ENCODE measurements around the gene GLYATL1. TPM values are rescaled to one million over a fixed set of nuclear protein-coding genes. Genes with fewer than 3 reads are reported as not detected.
A peak's percentile ranks its signal among the peaks of the same experiment; 100 is the strongest.

GLYATL1 gene
- total and polyA plus RNA-seq, 4 donors: 64.9 to 622 (median 247) TPM

DNA sequence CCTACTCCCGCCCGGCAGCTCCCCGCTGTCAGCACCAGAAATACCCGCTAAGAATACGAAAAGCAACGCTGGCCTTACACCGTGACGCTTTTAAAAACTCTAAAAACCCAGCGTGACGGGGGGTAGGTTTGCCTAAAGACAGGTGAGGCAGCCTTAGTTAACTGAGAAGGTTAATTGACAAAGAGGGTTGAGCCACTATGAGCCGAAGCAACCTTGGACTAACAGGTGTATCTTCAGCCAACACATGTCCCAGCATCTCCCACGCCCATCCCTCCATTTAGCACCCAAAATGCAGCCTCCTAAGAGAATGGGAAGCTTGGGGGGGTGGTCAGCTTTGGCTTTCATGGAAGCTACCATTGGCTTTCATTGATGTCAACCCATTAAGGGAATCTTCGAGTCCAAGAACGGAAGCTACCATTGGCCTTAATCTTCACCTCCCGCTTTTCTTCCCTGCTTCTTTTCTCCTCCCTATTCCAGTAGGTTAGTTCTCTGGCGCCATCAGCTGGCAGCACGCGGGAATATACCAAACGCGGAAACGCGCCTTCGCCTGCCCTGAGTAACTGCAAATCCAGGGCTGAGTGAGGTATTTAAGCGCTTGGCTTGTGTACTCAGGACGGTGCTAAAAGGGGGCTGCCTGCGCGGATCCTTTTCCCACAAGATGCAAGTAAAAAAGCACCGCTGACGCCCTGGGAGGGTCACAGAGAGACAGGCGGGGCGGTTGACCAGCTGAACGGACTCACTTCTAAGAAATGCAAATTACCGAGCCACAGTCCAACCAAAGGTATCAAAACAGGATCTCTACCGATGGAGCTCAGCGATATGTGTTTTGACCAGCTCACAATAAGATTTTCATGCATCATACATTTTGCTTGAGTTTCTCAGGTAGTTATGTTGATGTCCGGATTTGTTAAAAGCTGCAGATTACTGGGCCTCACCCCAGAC, 38.5 kb upstream of the GLYATL1 start:
- TF ChIP-seq NR2F2 (IDR thresholded peaks at IDR 0.05) (no peak), GABPA (IDR thresholded peaks at IDR 0.05 in 1 of 2, conservative IDR thresholded peaks at IDR 0.05 in 1 of 2) (no peak), RAD21 (IDR thresholded peaks at IDR 0.05) (peak; percentile 90 to 95), YY1 (IDR thresholded peaks at IDR 0.05) (no peak), HNF4G (IDR thresholded peaks at IDR 0.05) (no peak), JUND (IDR thresholded peaks at IDR 0.05) (no peak), FOXA1 (IDR thresholded peaks at IDR 0.05) (no peak), HNF4A (conservative IDR thresholded peaks at IDR 0.05) (no peak), EGR1 (IDR thresholded peaks at IDR 0.05; ENCODE audit: low read depth in 2 of 2) (no peak), TAF1 (conservative IDR thresholded peaks at IDR 0.05) (no peak), SP1 (IDR thresholded peaks at IDR 0.05) (no peak), FOXA2 (IDR thresholded peaks at IDR 0.05) (no peak)
- TF ChIP-seq, protein P1, sequence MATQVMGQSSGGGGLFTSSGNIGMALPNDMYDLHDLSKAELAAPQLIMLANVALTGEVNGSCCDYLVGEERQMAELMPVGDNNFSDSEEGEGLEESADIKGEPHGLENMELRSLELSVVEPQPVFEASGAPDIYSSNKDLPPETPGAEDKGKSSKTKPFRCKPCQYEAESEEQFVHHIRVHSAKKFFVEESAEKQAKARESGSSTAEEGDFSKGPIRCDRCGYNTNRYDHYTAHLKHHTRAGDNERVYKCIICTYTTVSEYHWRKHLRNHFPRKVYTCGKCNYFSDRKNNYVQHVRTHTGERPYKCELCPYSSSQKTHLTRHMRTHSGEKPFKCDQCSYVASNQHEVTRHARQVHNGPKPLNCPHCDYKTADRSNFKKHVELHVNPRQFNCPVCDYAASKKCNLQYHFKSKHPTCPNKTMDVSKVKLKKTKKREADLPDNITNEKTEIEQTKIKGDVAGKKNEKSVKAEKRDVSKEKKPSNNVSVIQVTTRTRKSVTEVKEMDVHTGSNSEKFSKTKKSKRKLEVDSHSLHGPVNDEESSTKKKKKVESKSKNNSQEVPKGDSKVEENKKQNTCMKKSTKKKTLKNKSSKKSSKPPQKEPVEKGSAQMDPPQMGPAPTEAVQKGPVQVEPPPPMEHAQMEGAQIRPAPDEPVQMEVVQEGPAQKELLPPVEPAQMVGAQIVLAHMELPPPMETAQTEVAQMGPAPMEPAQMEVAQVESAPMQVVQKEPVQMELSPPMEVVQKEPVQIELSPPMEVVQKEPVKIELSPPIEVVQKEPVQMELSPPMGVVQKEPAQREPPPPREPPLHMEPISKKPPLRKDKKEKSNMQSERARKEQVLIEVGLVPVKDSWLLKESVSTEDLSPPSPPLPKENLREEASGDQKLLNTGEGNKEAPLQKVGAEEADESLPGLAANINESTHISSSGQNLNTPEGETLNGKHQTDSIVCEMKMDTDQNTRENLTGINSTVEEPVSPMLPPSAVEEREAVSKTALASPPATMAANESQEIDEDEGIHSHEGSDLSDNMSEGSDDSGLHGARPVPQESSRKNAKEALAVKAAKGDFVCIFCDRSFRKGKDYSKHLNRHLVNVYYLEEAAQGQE (IDR thresholded peaks at IDR 0.05): no peak
- TF ChIP-seq, protein P2, sequence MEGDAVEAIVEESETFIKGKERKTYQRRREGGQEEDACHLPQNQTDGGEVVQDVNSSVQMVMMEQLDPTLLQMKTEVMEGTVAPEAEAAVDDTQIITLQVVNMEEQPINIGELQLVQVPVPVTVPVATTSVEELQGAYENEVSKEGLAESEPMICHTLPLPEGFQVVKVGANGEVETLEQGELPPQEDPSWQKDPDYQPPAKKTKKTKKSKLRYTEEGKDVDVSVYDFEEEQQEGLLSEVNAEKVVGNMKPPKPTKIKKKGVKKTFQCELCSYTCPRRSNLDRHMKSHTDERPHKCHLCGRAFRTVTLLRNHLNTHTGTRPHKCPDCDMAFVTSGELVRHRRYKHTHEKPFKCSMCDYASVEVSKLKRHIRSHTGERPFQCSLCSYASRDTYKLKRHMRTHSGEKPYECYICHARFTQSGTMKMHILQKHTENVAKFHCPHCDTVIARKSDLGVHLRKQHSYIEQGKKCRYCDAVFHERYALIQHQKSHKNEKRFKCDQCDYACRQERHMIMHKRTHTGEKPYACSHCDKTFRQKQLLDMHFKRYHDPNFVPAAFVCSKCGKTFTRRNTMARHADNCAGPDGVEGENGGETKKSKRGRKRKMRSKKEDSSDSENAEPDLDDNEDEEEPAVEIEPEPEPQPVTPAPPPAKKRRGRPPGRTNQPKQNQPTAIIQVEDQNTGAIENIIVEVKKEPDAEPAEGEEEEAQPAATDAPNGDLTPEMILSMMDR (IDR thresholded peaks at IDR 0.05; ENCODE audit: low read depth, low read length, missing input control): peak; percentile 77
- TF ChIP-seq, protein P3, sequence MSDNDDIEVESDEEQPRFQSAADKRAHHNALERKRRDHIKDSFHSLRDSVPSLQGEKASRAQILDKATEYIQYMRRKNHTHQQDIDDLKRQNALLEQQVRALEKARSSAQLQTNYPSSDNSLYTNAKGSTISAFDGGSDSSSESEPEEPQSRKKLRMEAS (IDR thresholded peaks at IDR 0.05): no peak
- TF ChIP-seq, protein P4, sequence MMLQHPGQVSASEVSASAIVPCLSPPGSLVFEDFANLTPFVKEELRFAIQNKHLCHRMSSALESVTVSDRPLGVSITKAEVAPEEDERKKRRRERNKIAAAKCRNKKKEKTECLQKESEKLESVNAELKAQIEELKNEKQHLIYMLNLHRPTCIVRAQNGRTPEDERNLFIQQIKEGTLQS (IDR thresholded peaks at IDR 0.05): no peak
- TF ChIP-seq, protein P5, sequence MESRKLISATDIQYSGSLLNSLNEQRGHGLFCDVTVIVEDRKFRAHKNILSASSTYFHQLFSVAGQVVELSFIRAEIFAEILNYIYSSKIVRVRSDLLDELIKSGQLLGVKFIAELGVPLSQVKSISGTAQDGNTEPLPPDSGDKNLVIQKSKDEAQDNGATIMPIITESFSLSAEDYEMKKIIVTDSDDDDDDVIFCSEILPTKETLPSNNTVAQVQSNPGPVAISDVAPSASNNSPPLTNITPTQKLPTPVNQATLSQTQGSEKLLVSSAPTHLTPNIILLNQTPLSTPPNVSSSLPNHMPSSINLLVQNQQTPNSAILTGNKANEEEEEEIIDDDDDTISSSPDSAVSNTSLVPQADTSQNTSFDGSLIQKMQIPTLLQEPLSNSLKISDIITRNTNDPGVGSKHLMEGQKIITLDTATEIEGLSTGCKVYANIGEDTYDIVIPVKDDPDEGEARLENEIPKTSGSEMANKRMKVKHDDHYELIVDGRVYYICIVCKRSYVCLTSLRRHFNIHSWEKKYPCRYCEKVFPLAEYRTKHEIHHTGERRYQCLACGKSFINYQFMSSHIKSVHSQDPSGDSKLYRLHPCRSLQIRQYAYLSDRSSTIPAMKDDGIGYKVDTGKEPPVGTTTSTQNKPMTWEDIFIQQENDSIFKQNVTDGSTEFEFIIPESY (IDR thresholded peaks at IDR 0.05): no peak
- WGBS: 22% methylated on average over 36 of the region's 36 CpGs
- Histone ChIP-seq H3K36me3 (ENCODE audit: control insufficient read depth in 4 of 4, insufficient read depth in 3 of 4, low read depth in 1 of 4, low read length in 3 of 4) (no peaks in the 10 kb centered on the region), H3K9ac (ENCODE audit: low read depth in 1 of 2, low read length in 2 of 2) (no peak overlapping the region), H3K9me3 (ENCODE audit: control insufficient read depth in 4 of 4, low read length in 3 of 4) (no peaks in the 10 kb centered on the region), H3K27ac (ENCODE audit: low read depth in 1 of 2, low read length in 2 of 2) (no peak overlapping the region), H3K27me3 (ENCODE audit: control insufficient read depth in 4 of 4, insufficient read depth in 4 of 4, low read length in 3 of 4) (peaks cover 0 to 3% (median 0%) of the 10 kb centered on the region in 4 donors), H3K4me3 (ENCODE audit: low read depth in 1 of 3, low read length in 3 of 3) (peak overlapping the region in 1 of 3 donors; percentile 13), H3K4me1 (ENCODE audit: control insufficient read depth in 4 of 4, insufficient read depth in 4 of 4, low read length in 3 of 4) (peaks cover 2 to 9% (median 5%) of the 10 kb centered on the region in 4 donors)
- DNase-seq (ENCODE audit: low spot score): peak; percentile 79

All from liver (tissue), 9 donors.